Gastrocnemius medialis (tissue), 4 donors: ENCODE measurements around the gene PLP2. TPM values are rescaled to one million over a fixed set of nuclear protein-coding genes. Genes with fewer than 3 reads are reported as not detected.
A peak's percentile ranks its signal among the peaks of the same experiment; 100 is the strongest.
"Not testable (repeated sequence)": the region's sequence is repeated elsewhere in the genome, so short reads cannot be mapped to it uniquely, and the experiment has no call there.

Experiments
- ATAC-seq, 2 donors: fragments of 150-250 bp; one replicate each; pipeline ENCODE4 v1.9.1; 2016
- DNase-seq, 2 donors: peaks; one replicate each; pipeline ENCODE4 v3.0.0-alpha.2; 2019
- H3K27ac ChIP-seq, 4 donors: fragments of 200-600 bp; sonication (generic); 1 replicate in 1 of 4; 2 replicates in 3 of 4; pipeline ENCODE4 v1.5.1; 2016 to 2018; ENCODE audit warnings: mild to moderate bottlenecking in 2 of 4, moderate library complexity in 1 of 4
- H3K27me3 ChIP-seq, 3 donors: fragments of 200-600 bp; sonication (generic) in 2 of 3; 1 replicate in 1 of 3; 2 replicates in 2 of 3; pipeline versions ENCODE4 v1.5.1 to v1.6.0; 2016 to 2019; ENCODE audit warnings: mild to moderate bottlenecking in 1 of 3, moderate library complexity in 1 of 3
- H3K36me3 ChIP-seq, 2 donors: fragments of 200-600 bp; sonication (generic) in 1 of 2; one replicate each; pipeline ENCODE4 v1.5.1; 2017 to 2018
- H3K4me1 ChIP-seq, 2 donors: fragments of 200-600 bp; sonication (generic) in 1 of 2; one replicate each; pipeline ENCODE4 v1.5.1; 2016 to 2017; ENCODE audit warnings: mild to moderate bottlenecking in 2 of 2
- H3K4me3 ChIP-seq, 4 donors: fragments of 200-600 bp; sonication (generic) in 3 of 4; 1 replicate in 1 of 4; 2 replicates in 3 of 4; pipeline ENCODE4 v1.5.1; 2016 to 2019; ENCODE audit warnings: mild to moderate bottlenecking in 2 of 4
- H3K9me3 ChIP-seq, 3 donors: fragments of 200-600 bp; sonication (generic) in 2 of 3; 1 replicate in 1 of 3; 2 replicates in 2 of 3; pipeline ENCODE4 v1.5.1; 2016 to 2019
- CTCF ChIP-seq, 5 experiments: fragments of 450-650 bp in 3 of 5; fragments of 200-600 bp in 2 of 5; sonication (generic) in 2 of 5; IDR thresholded peaks in 4 of 5; conservative IDR thresholded peaks in 1 of 5; 1 replicate in 4 of 5; 2 replicates in 1 of 5; pipeline ENCODE4 v1.5.1; 2016 to 2019; ENCODE audit warnings: antibody characterized with exemption in 5 of 5, mild to moderate bottlenecking in 3 of 5, moderate library complexity in 3 of 5
- POLR2A ChIP-seq, 2 donors: fragments of 450-650 bp; IDR thresholded peaks; one replicate each; pipeline ENCODE4 v1.6.1; 2017; ENCODE audit warnings: antibody characterized with exemption in 2 of 2, mild to moderate bottlenecking in 2 of 2, moderate library complexity in 2 of 2
- in situ Hi-C, 4 donors: fragments of 200-750 bp; cut with MboI; loops; one replicate each; pipeline versions ENCODE4 v1.15.0 to v1.8.0; 2017; ENCODE audit warnings: low sequenced_read_pairs in 4 of 4
- intact Hi-C: fragments of 100-400 bp; cut with DNase I; formaldehyde crosslinking; loops from one replicate; pipeline ENCODE4 v1.15.1; 2023; ENCODE audit warnings: low total_unique reads
- total RNA-seq, 4 donors: library from RNA; depleted of rRNA; stranded (reverse); fragments of >200 nt; gene quantifications; one replicate each; pipeline versions ENCODE4 v1.1.0 to v1.2.3, GENCODE V29; 2016

Gene PLP2
- total RNA-seq, 4 donors from 2014 or later, result 12.8 to 53.5 (median 32.5) TPM

DNA sequence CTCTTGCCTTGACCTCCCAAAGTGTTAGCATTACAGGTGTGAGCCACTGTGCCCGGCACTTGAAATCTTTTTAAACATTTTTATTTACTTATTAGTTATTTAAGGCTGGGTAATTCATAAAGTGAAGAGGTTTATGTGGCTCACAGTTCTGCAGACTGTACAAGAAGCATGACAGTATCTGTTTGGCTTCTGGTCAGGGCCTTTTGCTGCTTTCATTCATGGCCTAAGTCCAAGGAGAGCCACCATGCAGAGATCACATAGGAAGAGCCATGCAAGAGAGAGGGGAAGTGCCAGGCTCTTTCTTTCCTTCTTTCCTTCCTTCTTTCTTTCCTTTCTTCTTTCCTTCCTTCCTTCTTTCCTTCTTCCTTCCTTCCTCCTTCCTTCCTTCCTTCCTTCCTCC is 37.9 kb upstream of the PLP2 start:
- DNase-seq (no peak), ATAC-seq (no peak)
- Histone ChIP-seq H3K4me1 (no peaks in the 10 kb centered on the region), H3K27ac (no peak overlapping the region), H3K4me3 (no peak overlapping the region), H3K9me3 (no peaks in the 10 kb centered on the region), H3K36me3 (no peaks in the 10 kb centered on the region), H3K27me3 (no peaks in the 10 kb centered on the region)
- in situ Hi-C loops, result no loop called here
- intact Hi-C loops, result no loop called here
- no peak for TF ChIP-seq POLR2A (IDR thresholded peaks at IDR 0.05)
- TF ChIP-seq CTCF (IDR thresholded peaks at IDR 0.05 in 4 of 5, conservative IDR thresholded peaks at IDR 0.05 in 1 of 5), result no peak

GRCh38 chrX:49137492-49137891 is 34.2 kb upstream of the PLP2 start:
- ATAC-seq (no peak), DNase-seq (no peak)
- in situ Hi-C loops, result no loop called here
- intact Hi-C loops, result no loop called here
- TF ChIP-seq POLR2A (IDR thresholded peaks at IDR 0.05) (no peak), CTCF (IDR thresholded peaks at IDR 0.05 in 4 of 5, conservative IDR thresholded peaks at IDR 0.05 in 1 of 5) (no peak)
- H3K27ac ChIP-seq, result peak overlapping the region in 2 of 4 donors; percentile 28 to 38
- no peaks in the 10 kb centered on the region for H3K36me3 ChIP-seq
- no peaks in the 10 kb centered on the region for H3K4me1 ChIP-seq
- no peaks in the 10 kb centered on the region for H3K9me3 ChIP-seq
- H3K4me3 ChIP-seq, result no peak overlapping the region
- no peaks in the 10 kb centered on the region for H3K27me3 ChIP-seq

GRCh38 chrX:49139713-49140112 is 32.0 kb upstream of the PLP2 start:
- no peak overlapping the region for H3K27ac ChIP-seq
- intact Hi-C loops (no loop called here), in situ Hi-C loops (no loop called here)
- DNase-seq (no peak), ATAC-seq (no peak)
- no peaks in the 10 kb centered on the region for H3K4me1 ChIP-seq
- H3K36me3 ChIP-seq, result no peaks in the 10 kb centered on the region
- H3K27me3 ChIP-seq, result no peaks in the 10 kb centered on the region
- no peaks in the 10 kb centered on the region for H3K9me3 ChIP-seq
- H3K4me3 ChIP-seq, result no peak overlapping the region
- TF ChIP-seq POLR2A (IDR thresholded peaks at IDR 0.05) (no peak), CTCF (IDR thresholded peaks at IDR 0.05 in 4 of 5, conservative IDR thresholded peaks at IDR 0.05 in 1 of 5) (no peak)

DNA sequence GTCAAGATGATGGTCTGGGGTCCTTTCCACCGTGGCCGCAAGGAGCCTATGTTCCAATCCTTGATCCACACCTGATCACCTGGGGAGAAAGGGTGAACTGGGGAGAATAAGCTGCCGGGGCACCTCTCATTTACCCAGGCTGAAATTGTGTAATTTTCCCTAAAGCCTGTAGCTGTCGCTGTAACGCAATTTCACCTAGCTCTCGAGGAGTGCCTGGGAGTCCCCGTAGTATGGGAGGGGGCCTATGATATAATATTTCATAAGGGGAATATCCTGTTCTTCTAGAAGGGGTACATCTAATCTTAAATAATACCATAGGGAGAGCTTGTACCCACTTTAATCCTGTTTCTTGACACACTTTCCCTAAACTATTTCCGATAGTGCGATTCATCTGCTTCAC is 29.4 kb upstream of the PLP2 start:
- H3K9me3 ChIP-seq, H3K27ac ChIP-seq, H3K27me3 ChIP-seq, ATAC-seq, intact Hi-C loops, H3K36me3 ChIP-seq, H3K4me1 ChIP-seq, in situ Hi-C loops, DNase-seq, H3K4me3 ChIP-seq: not testable (repeated sequence)
- peak; percentile 25 to 54 (median 28) for TF ChIP-seq CTCF (IDR thresholded peaks at IDR 0.05 in 4 of 5, conservative IDR thresholded peaks at IDR 0.05 in 1 of 5)

GRCh38 chrX:49143154-49143553 is 28.5 kb upstream of the PLP2 start:
- ATAC-seq, H3K4me1 ChIP-seq, H3K27me3 ChIP-seq, H3K27ac ChIP-seq, DNase-seq, intact Hi-C loops, H3K36me3 ChIP-seq, in situ Hi-C loops, H3K9me3 ChIP-seq, H3K4me3 ChIP-seq: not testable (repeated sequence)
